K562 (cell line): ENCODE measurements around the gene SAMD14. TPM values are rescaled to one million over a fixed set of nuclear protein-coding genes. Genes with fewer than 3 reads are reported as not detected.

ENCODE experiments used
- AFF1 ChIP-seq, 2 experiments: fragments of 450-650 bp; IDR thresholded peaks; 2 replicates each; pipeline ENCODE4 v1.6.1; 2018; ENCODE audit warnings: mild to moderate bottlenecking in 2 of 2, low read depth in 1 of 2; ENCODE audit not compliant: partially characterized antibody in 2 of 2
- BHLHE40 ChIP-seq: IDR thresholded peaks from 2 replicates; pipeline ENCODE4 v1.6.1; 2011; ENCODE audit warnings: low read length, improper control_type of control experiment
- CEBPZ ChIP-seq: fragments of 150-350 bp; IDR thresholded peaks from 2 replicates; pipeline ENCODE4 v1.6.1; 2014; ENCODE audit warnings: low read depth, mild to moderate bottlenecking, low read length, borderline replicate concordance
- E2F6 ChIP-seq, 2 experiments: IDR thresholded peaks; 2 replicates each; pipeline ENCODE4 v1.6.1; 2011; ENCODE audit warnings: borderline replicate concordance in 1 of 2, control low read depth in 1 of 2, low read depth in 1 of 2, low read length in 1 of 2, mild to moderate bottlenecking in 1 of 2, mixed read lengths in 1 of 2, moderate library complexity in 1 of 2; ENCODE audit not compliant: insufficient read depth in 1 of 2, insufficient read length in 1 of 2, poor library complexity in 1 of 2, severe bottlenecking in 1 of 2; ENCODE audit errors: extremely low read depth in 1 of 2
- JUND ChIP-seq, 2 experiments: IDR thresholded peaks; 2 replicates in 1 of 2; 3 replicates in 1 of 2; pipeline ENCODE4 v1.6.1; 2011; ENCODE audit warnings: borderline replicate concordance in 2 of 2, low read depth in 2 of 2, low read length in 2 of 2, improper control_type of control experiment in 1 of 2, missing biosample characterization in 1 of 2, missing genetic modification characterization in 1 of 2, missing genetic modification reagents in 1 of 2
- KDM4B ChIP-seq, 2 experiments: fragments of 450-650 bp in 1 of 2; sonication (generic) in 1 of 2; IDR thresholded peaks; 2 replicates each; pipeline ENCODE4 v1.6.1; 2016 to 2017; ENCODE audit warnings: borderline replicate concordance in 2 of 2, antibody characterized with exemption in 1 of 2, low read depth in 1 of 2, mild to moderate bottlenecking in 1 of 2
- KLF16 ChIP-seq: IDR thresholded peaks from 2 replicates; pipeline ENCODE4 v1.6.1; 2016; ENCODE audit warnings: antibody characterized with exemption
- MNT ChIP-seq, 2 experiments: fragments of 450-650 bp; conservative IDR thresholded peaks; 2 replicates each; pipeline ENCODE4 v1.6.1; 2017; ENCODE audit warnings: mild to moderate bottlenecking in 2 of 2, moderate library complexity in 2 of 2
- MTA1 ChIP-seq: fragments of 450-650 bp; IDR thresholded peaks from 2 replicates; pipeline ENCODE4 v1.6.1; 2017; ENCODE audit warnings: borderline replicate concordance
- NCOR1 ChIP-seq: fragments of 450-650 bp; IDR thresholded peaks from 2 replicates; pipeline ENCODE4 v1.6.1; 2016; ENCODE audit warnings: mild to moderate bottlenecking, moderate library complexity
- RBBP5 ChIP-seq: fragments of 200-600 bp; sonication (generic); IDR thresholded peaks from 2 replicates; pipeline ENCODE4 v1.6.1; 2012; ENCODE audit warnings: borderline replicate concordance, mild to moderate bottlenecking, low read length, control low read depth, inconsistent platforms; ENCODE audit not compliant: insufficient read depth, poor library complexity, severe bottlenecking
- SNRNP70 ChIP-seq: fragments of 200-400 bp; formaldehyde crosslinking; optimal IDR thresholded peaks from 2 replicates; pipeline ENCODE3; 2017; ENCODE audit warnings: low read depth, low read length
- ZBED1 ChIP-seq: IDR thresholded peaks from 2 replicates; pipeline ENCODE4 v1.6.1; 2014
- ZFP1 ChIP-seq: fragments of 450-650 bp; formaldehyde crosslinking; IDR thresholded peaks from 2 replicates; pipeline ENCODE4 v1.4.0; 2020; ENCODE audit warnings: mild to moderate bottlenecking, mixed read lengths
- ZNF212 ChIP-seq: fragments of 450-650 bp; formaldehyde crosslinking; IDR thresholded peaks from 2 replicates; pipeline ENCODE4 v1.4.0; 2020; ENCODE audit warnings: mild to moderate bottlenecking
- polyA plus RNA-seq, 8 experiments: library from polyadenylated mRNA; depleted of rRNA in 4 of 8; stranded (reverse) in 5 of 8; unstranded in 3 of 8; fragments of >200 nt; fragmentation: Nextera tagmentation in 2 of 8; fragmentation: Illumina TruSeq in 1 of 8; extraction: Ambion mirVana in 2 of 8; extraction: Trizol in 1 of 8; gene quantifications; 2 replicates each; pipeline versions ENCODE4 v1.2.1 to v1.2.3, GENCODE V29; 2011 to 2014; ENCODE audit warnings: inconsistent platforms in 1 of 8, missing spikeins in 1 of 8
- total RNA-seq, 7 experiments: library from RNA; depleted of rRNA in 6 of 7; stranded (reverse); fragments of >200 nt in 6 of 7; fragmentation: Illumina TruSeq in 2 of 7; extraction: Trizol in 2 of 7; gene quantifications; 2 replicates each; pipeline versions ENCODE4 v1.2.1 to v1.2.3, GENCODE V29; 2011 to 2021; ENCODE audit warnings: low replicate concordance in 1 of 7

SAMD14 gene
- total and polyA plus RNA-seq, 9 of the 15 experiments (the other 6 are each of a cell fraction or from before 2014, with no cell fraction given), result 0.04 to 0.07 TPM; not detected in 7

- TF ChIP-seq CEBPZ (no peak), ZBED1 (no peak), JUND (IDR thresholded peaks at IDR 0.05; ENCODE audit: borderline replicate concordance, low read depth, low read length) (no peak), JUND (tag; IDR thresholded peaks at IDR 0.05; ENCODE audit: borderline replicate concordance, low read depth, low read length) (no peak), E2F6 (IDR thresholded peaks at IDR 0.05; ENCODE audit: borderline replicate concordance in 1 of 2, extremely low read depth in 1 of 2, insufficient read depth in 1 of 2, insufficient read length in 1 of 2, low read depth in 1 of 2, low read length in 1 of 2, poor library complexity in 1 of 2, severe bottlenecking in 1 of 2) (peak in 1 of 2 experiments; percentile 6), RBBP5 (peak; percentile 31), ZFP1 (CRISPR knock-in tag) (no peak), MTA1 (no peak), NCOR1 (peak; percentile 68; the same call in 1 of the 2 replicates), SNRNP70 (no peak), KDM4B (IDR thresholded peaks at IDR 0.05; ENCODE audit: borderline replicate concordance in 2 of 2, low read depth in 1 of 2) (0 out of 4 replicates have a peak, but pooled peaks of 1 of the 2 experiments have one; percentile 43), KLF16 (0 out of 2 replicates have a peak, but pooled peaks have one; percentile 52), ZNF212 (CRISPR knock-in tag) (no peak), BHLHE40 (peak; percentile 94), AFF1 (IDR thresholded peaks at IDR 0.05; ENCODE audit: low read depth in 1 of 2, partially characterized antibody in 2 of 2) (no peak), MNT (conservative IDR thresholded peaks at IDR 0.05) (peak; percentile 65 to 80)
Measured at GRCh38 chr17:50101346-50102163, 28.4 kb downstream of the SAMD14 start (continued).
